Measurements from ENCODE around the gene NAV2.

The NAV2 gene

GRCh38 chr11:19912958-19913892 is 200.6 kb downstream of the NAV2 start:
- Histone ChIP-seq H3K27me3 (ENCODE audit: control insufficient read depth, insufficient read depth, low read length) (no peaks in the 10 kb centered on the region), H3K4me1 (ENCODE audit: control insufficient read depth, insufficient read depth, low read length) (peaks cover 26% of the 10 kb centered on the region), H3K4me3 (ENCODE audit: low read depth, low read length) (no peak overlapping the region), H3K27ac (ENCODE audit: low read depth, low read length) (peak overlapping the region; percentile 53), H3K9me3 (ENCODE audit: control insufficient read depth, insufficient read depth, low read length) (no peaks in the 10 kb centered on the region), H3K9ac (ENCODE audit: low read depth, low read length) (no peak overlapping the region), H3K36me3 (ENCODE audit: control insufficient read depth, insufficient read depth, low read length) (peaks cover 16% of the 10 kb centered on the region; the same call in 1 of the 2 replicates)

- Histone ChIP-seq H3K9ac (ENCODE audit: low read depth, low read length) (no peak overlapping the region), H3K27me3 (ENCODE audit: control insufficient read depth, insufficient read depth, low read length) (no peaks in the 10 kb centered on the region), H3K4me1 (ENCODE audit: control insufficient read depth, insufficient read depth, low read length) (peaks cover 26% of the 10 kb centered on the region), H3K36me3 (ENCODE audit: control insufficient read depth, insufficient read depth, low read length) (peaks cover 16% of the 10 kb centered on the region; the same call in 1 of the 2 replicates), H3K4me3 (ENCODE audit: low read depth, low read length) (no peak overlapping the region), H3K27ac (ENCODE audit: low read depth, low read length) (peak overlapping the region; percentile 33), H3K9me3 (ENCODE audit: control insufficient read depth, insufficient read depth, low read length) (no peaks in the 10 kb centered on the region)
Observed at GRCh38 chr11:19913893-19914249, 201.2 kb downstream of the NAV2 start.

GRCh38 chr11:19915808-19916207 is 203.2 kb downstream of the NAV2 start:
- Histone ChIP-seq H3K36me3 (ENCODE audit: control insufficient read depth, insufficient read depth, low read length) (peaks cover 16% of the 10 kb centered on the region; the same call in 1 of the 2 replicates), H3K4me3 (ENCODE audit: low read depth, low read length) (no peak overlapping the region), H3K9ac (ENCODE audit: low read depth, low read length) (no peak overlapping the region), H3K27ac (ENCODE audit: low read depth, low read length) (no peak overlapping the region), H3K27me3 (ENCODE audit: control insufficient read depth, insufficient read depth, low read length) (no peaks in the 10 kb centered on the region), H3K4me1 (ENCODE audit: control insufficient read depth, insufficient read depth, low read length) (peaks cover 26% of the 10 kb centered on the region), H3K9me3 (ENCODE audit: control insufficient read depth, insufficient read depth, low read length) (no peaks in the 10 kb centered on the region)

- Histone ChIP-seq H3K9ac (ENCODE audit: low read depth, low read length) (no peak overlapping the region), H3K27ac (ENCODE audit: low read depth, low read length) (no peak overlapping the region), H3K9me3 (ENCODE audit: control insufficient read depth, insufficient read depth, low read length) (no peaks in the 10 kb centered on the region), H3K4me3 (ENCODE audit: low read depth, low read length) (no peak overlapping the region), H3K4me1 (ENCODE audit: control insufficient read depth, insufficient read depth, low read length) (peaks cover 25% of the 10 kb centered on the region), H3K27me3 (ENCODE audit: control insufficient read depth, insufficient read depth, low read length) (no peaks in the 10 kb centered on the region), H3K36me3 (ENCODE audit: control insufficient read depth, insufficient read depth, low read length) (peaks cover 16% of the 10 kb centered on the region; the same call in 1 of the 2 replicates)
Observed at GRCh38 chr11:19917069-19917468, 204.4 kb downstream of the NAV2 start.

GRCh38 chr11:19918302-19919049 is 205.8 kb downstream of the NAV2 start:
- H3K9ac ChIP-seq (ENCODE audit: low read depth, low read length): no peak overlapping the region
- H3K27ac ChIP-seq (ENCODE audit: low read depth, low read length): no peak overlapping the region
- peaks cover 11% of the 10 kb centered on the region for H3K4me1 ChIP-seq (ENCODE audit: control insufficient read depth, insufficient read depth, low read length)
- no peaks in the 10 kb centered on the region for H3K27me3 ChIP-seq (ENCODE audit: control insufficient read depth, insufficient read depth, low read length)
- H3K9me3 ChIP-seq (ENCODE audit: control insufficient read depth, insufficient read depth, low read length): no peaks in the 10 kb centered on the region
- no peak overlapping the region for H3K4me3 ChIP-seq (ENCODE audit: low read depth, low read length)
- peaks cover 16% of the 10 kb centered on the region; the same call in 1 of the 2 replicates for H3K36me3 ChIP-seq (ENCODE audit: control insufficient read depth, insufficient read depth, low read length)

GRCh38 chr11:19919050-19919561 is 206.5 kb downstream of the NAV2 start:
- Histone ChIP-seq H3K27ac (ENCODE audit: low read depth, low read length) (no peak overlapping the region), H3K9ac (ENCODE audit: low read depth, low read length) (no peak overlapping the region), H3K4me3 (ENCODE audit: low read depth, low read length) (no peak overlapping the region), H3K9me3 (ENCODE audit: control insufficient read depth, insufficient read depth, low read length) (no peaks in the 10 kb centered on the region), H3K4me1 (ENCODE audit: control insufficient read depth, insufficient read depth, low read length) (peaks cover 5% of the 10 kb centered on the region), H3K36me3 (ENCODE audit: control insufficient read depth, insufficient read depth, low read length) (peaks cover 16% of the 10 kb centered on the region; the same call in 1 of the 2 replicates), H3K27me3 (ENCODE audit: control insufficient read depth, insufficient read depth, low read length) (no peaks in the 10 kb centered on the region)

GRCh38 chr11:19920982-19921381 is 208.3 kb downstream of the NAV2 start:
- Histone ChIP-seq H3K9ac (ENCODE audit: low read depth, low read length) (no peak overlapping the region), H3K4me1 (ENCODE audit: control insufficient read depth, insufficient read depth, low read length) (peaks cover 3% of the 10 kb centered on the region; the same call in 1 of the 2 replicates), H3K27me3 (ENCODE audit: control insufficient read depth, insufficient read depth, low read length) (no peaks in the 10 kb centered on the region)

GRCh38 chr11:19921976-19922688 is 209.5 kb downstream of the NAV2 start:
- Histone ChIP-seq H3K9me3 (ENCODE audit: control insufficient read depth, insufficient read depth, low read length) (no peaks in the 10 kb centered on the region), H3K27ac (ENCODE audit: low read depth, low read length) (no peak overlapping the region), H3K9ac (ENCODE audit: low read depth, low read length) (no peak overlapping the region), H3K4me3 (ENCODE audit: low read depth, low read length) (no peak overlapping the region), H3K27me3 (ENCODE audit: control insufficient read depth, insufficient read depth, low read length) (no peaks in the 10 kb centered on the region), H3K4me1 (ENCODE audit: control insufficient read depth, insufficient read depth, low read length) (peaks cover 3% of the 10 kb centered on the region; the same call in 1 of the 2 replicates), H3K36me3 (ENCODE audit: control insufficient read depth, insufficient read depth, low read length) (peaks cover 3% of the 10 kb centered on the region; the same call in 1 of the 2 replicates)

More at GRCh38 chr11:19920982-19921381, 208.3 kb downstream of the NAV2 start:
- Histone ChIP-seq H3K9me3 (ENCODE audit: control insufficient read depth, insufficient read depth, low read length) (no peaks in the 10 kb centered on the region), H3K4me3 (ENCODE audit: low read depth, low read length) (no peak overlapping the region), H3K27ac (ENCODE audit: low read depth, low read length) (no peak overlapping the region), H3K36me3 (ENCODE audit: control insufficient read depth, insufficient read depth, low read length) (peaks cover 11% of the 10 kb centered on the region; the same call in 1 of the 2 replicates)

GRCh38 chr11:19922689-19923035 is 210.0 kb downstream of the NAV2 start:
- Histone ChIP-seq H3K4me3 (ENCODE audit: low read depth, low read length) (no peak overlapping the region), H3K27me3 (ENCODE audit: control insufficient read depth, insufficient read depth, low read length) (no peaks in the 10 kb centered on the region), H3K4me1 (ENCODE audit: control insufficient read depth, insufficient read depth, low read length) (peaks cover 3% of the 10 kb centered on the region; the same call in 1 of the 2 replicates), H3K9ac (ENCODE audit: low read depth, low read length) (no peak overlapping the region), H3K36me3 (ENCODE audit: control insufficient read depth, insufficient read depth, low read length) (no peaks in the 10 kb centered on the region), H3K9me3 (ENCODE audit: control insufficient read depth, insufficient read depth, low read length) (no peaks in the 10 kb centered on the region), H3K27ac (ENCODE audit: low read depth, low read length) (no peak overlapping the region)

- Histone ChIP-seq H3K27ac (ENCODE audit: low read depth, low read length) (no peak overlapping the region), H3K9ac (ENCODE audit: low read depth, low read length) (no peak overlapping the region), H3K36me3 (ENCODE audit: control insufficient read depth, insufficient read depth, low read length) (no peaks in the 10 kb centered on the region), H3K4me1 (ENCODE audit: control insufficient read depth, insufficient read depth, low read length) (peaks cover 3% of the 10 kb centered on the region; the same call in 1 of the 2 replicates), H3K4me3 (ENCODE audit: low read depth, low read length) (no peak overlapping the region), H3K27me3 (ENCODE audit: control insufficient read depth, insufficient read depth, low read length) (no peaks in the 10 kb centered on the region), H3K9me3 (ENCODE audit: control insufficient read depth, insufficient read depth, low read length) (no peaks in the 10 kb centered on the region)
Observed at GRCh38 chr11:19923626-19924025, 211.0 kb downstream of the NAV2 start.
